ENCODE data around the gene TEAD2.
"Not testable (repeated sequence)": the region's sequence is repeated elsewhere in the genome, so short reads cannot be mapped to it uniquely, and the experiment has no call there.

The TEAD2 gene

DNA sequence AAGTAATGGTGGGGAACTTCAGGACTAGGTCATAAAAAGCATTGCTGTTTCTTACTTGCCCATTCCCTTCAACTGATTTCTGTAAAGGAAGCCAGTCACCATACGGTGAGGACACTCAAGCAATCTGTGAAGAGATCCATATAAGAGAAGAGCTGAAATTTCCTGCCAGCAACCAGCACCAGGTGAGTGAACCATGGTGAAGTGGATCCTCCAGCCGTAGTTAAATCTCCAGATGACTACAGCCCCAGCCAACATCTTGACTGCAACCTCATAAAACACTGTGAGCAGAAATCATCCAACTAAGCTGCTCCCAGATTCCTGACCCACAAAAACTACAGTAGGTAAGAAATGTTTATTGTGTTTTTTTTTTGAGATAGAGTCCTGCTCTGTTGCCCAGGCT lies 33.5 kb downstream of the TEAD2 start:
- H3K9me3 ChIP-seq (ENCODE audit: severe bottlenecking), result no peaks in the 10 kb centered on the region
- peaks cover 2% of the 10 kb centered on the region; the same call in 1 of the 2 replicates for H3K36me3 ChIP-seq
- no peak for DNase-seq
- TF ChIP-seq CTCF (IDR thresholded peaks at IDR 0.05; ENCODE audit: low read depth, low read length), result no peak
- H3K27me3 ChIP-seq (ENCODE audit: insufficient read depth, low read depth, severe bottlenecking), result no peaks in the 10 kb centered on the region
- no peak overlapping the region for H3K4me3 ChIP-seq (ENCODE audit: low read depth, low read length)
- H3K27ac ChIP-seq, result no peak overlapping the region

GRCh38 chr19:49327878-49328544 lies 34.2 kb downstream of the TEAD2 start:
- Histone ChIP-seq H3K9me3 (ENCODE audit: severe bottlenecking) (peaks cover under 1% of the 10 kb centered on the region), H3K36me3 (peaks cover 2% of the 10 kb centered on the region; the same call in 1 of the 2 replicates), H3K4me3 (ENCODE audit: low read depth, low read length) (no peak overlapping the region), H3K27me3 (ENCODE audit: insufficient read depth, low read depth, severe bottlenecking) (no peaks in the 10 kb centered on the region), H3K27ac (no peak overlapping the region)
- peak; percentile 42 for TF ChIP-seq CTCF (IDR thresholded peaks at IDR 0.05; ENCODE audit: low read depth, low read length)
- no peak for DNase-seq

DNA sequence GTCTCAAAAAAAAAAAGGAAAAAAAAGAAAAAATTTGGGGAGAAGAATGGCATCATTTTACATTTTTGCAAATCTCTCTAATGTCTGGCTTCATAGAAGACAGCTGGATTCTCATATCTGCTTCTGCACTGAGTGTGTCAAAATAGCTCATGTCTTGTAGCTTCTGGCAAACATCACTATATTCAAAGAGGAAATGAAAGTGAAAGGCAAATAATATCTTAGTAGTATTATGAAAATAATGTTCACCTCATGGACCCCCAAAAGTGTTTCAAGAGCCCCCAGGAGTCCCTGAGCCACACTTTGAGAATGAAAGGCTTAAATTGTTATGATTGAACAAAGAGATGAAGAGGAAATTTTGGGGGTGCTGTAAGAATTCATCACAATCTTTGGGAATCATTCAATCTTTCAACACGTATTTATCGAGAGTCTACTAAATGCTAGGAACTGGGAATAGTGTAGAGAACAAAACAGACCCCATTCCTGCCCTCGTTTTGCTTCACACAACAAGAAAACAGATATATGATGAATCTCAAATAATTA lies 36.0 kb downstream of the TEAD2 start:
- DNase-seq, result no peak
- peaks cover 2% of the 10 kb centered on the region; the same call in 1 of the 2 replicates for H3K36me3 ChIP-seq
- no peak overlapping the region for H3K27ac ChIP-seq
- peaks cover 2% of the 10 kb centered on the region for H3K9me3 ChIP-seq (ENCODE audit: severe bottlenecking)
- H3K27me3 ChIP-seq (ENCODE audit: insufficient read depth, low read depth, severe bottlenecking), result no peaks in the 10 kb centered on the region
- no peak overlapping the region for H3K4me3 ChIP-seq (ENCODE audit: low read depth, low read length)
- no peak for TF ChIP-seq CTCF (IDR thresholded peaks at IDR 0.05; ENCODE audit: low read depth, low read length)

DNA sequence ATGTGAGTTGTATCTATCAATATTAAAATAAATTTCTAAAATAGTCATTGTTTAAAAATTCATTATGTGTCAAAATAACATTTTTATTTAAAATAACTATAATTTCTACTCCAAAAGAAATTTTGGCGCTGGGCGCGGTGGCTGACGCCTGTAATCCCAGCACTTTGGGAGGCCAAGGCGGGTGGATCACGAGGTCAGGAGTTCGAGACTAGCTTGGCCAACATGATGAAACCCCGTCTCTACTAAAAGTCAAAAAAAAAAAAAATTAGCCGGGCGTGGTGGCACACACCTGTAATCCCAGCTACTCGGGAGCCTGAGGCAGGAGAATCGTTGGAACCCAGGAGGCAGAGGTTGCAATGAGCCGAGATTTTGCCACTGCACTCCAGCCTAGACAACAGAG lies 36.5 kb downstream of the TEAD2 start:
- H3K27ac ChIP-seq; DNase-seq; H3K36me3 ChIP-seq; H3K9me3 ChIP-seq (ENCODE audit: severe bottlenecking); H3K4me3 ChIP-seq (ENCODE audit: low read depth, low read length); H3K27me3 ChIP-seq (ENCODE audit: insufficient read depth, low read depth, severe bottlenecking): not testable (repeated sequence)

- Histone ChIP-seq H3K27ac (no peak within 1 kb of the TSS), H3K9me3 (ENCODE audit: severe bottlenecking) (peaks cover 4% of the 10 kb centered on the region), H3K4me3 (ENCODE audit: low read depth, low read length) (no peak within 1 kb of the TSS), H3K36me3 (no peaks in the 10 kb centered on the region), H3K27me3 (ENCODE audit: insufficient read depth, low read depth, severe bottlenecking) (no peaks in the 10 kb centered on the region)
- TF ChIP-seq CTCF (IDR thresholded peaks at IDR 0.05; ENCODE audit: low read depth, low read length), result no peak
- DNase-seq, result no peak
These were observed 37.2 kb downstream of the TEAD2 start, which contains the start of gene SLC6A16 for GRCh38 chr19:49324801-49325576. TSS of gene SLC6A16 (minus strand) at chr19:49325191. CDS start at chr19:49311347, 13,844 bp downstream.

- Histone ChIP-seq H3K36me3 (no peaks in the 10 kb centered on the region), H3K27me3 (ENCODE audit: insufficient read depth, low read depth, severe bottlenecking) (no peaks in the 10 kb centered on the region), H3K27ac (no peak overlapping the region), H3K9me3 (ENCODE audit: severe bottlenecking) (peaks cover 4% of the 10 kb centered on the region), H3K4me3 (ENCODE audit: low read depth, low read length) (no peak overlapping the region)
- DNase-seq, result no peak
- TF ChIP-seq CTCF (IDR thresholded peaks at IDR 0.05; ENCODE audit: low read depth, low read length), result no peak
These were observed 43.9 kb downstream of the TEAD2 start for GRCh38 chr19:49318296-49318695.
